KOPT-K1 (cell line): ENCODE results near the gene PTMS.

Source experiments
- H3K27ac ChIP-seq: fragments of 200-600 bp; sonication (generic); 2 replicates; pipeline ENCODE4 v1.5.1; 2016; ENCODE audit warnings: antibody characterized with exemption, mild to moderate bottlenecking, low read depth, low read length; ENCODE audit not compliant: poor library complexity, severe bottlenecking
- H3K36me3 ChIP-seq: fragments of 200-600 bp; sonication (generic); 2 replicates; pipeline ENCODE4 v1.5.1; 2017; ENCODE audit warnings: antibody characterized with exemption, mild to moderate bottlenecking, low read length, moderate library complexity; ENCODE audit not compliant: insufficient read depth
- H3K9me3 ChIP-seq: fragments of 200-600 bp; sonication (generic); 2 replicates; pipeline ENCODE4 v1.5.1; 2017; ENCODE audit warnings: antibody characterized with exemption, low read length, mild to moderate bottlenecking; ENCODE audit not compliant: insufficient read depth, poor library complexity, severe bottlenecking

Gene PTMS

DNA sequence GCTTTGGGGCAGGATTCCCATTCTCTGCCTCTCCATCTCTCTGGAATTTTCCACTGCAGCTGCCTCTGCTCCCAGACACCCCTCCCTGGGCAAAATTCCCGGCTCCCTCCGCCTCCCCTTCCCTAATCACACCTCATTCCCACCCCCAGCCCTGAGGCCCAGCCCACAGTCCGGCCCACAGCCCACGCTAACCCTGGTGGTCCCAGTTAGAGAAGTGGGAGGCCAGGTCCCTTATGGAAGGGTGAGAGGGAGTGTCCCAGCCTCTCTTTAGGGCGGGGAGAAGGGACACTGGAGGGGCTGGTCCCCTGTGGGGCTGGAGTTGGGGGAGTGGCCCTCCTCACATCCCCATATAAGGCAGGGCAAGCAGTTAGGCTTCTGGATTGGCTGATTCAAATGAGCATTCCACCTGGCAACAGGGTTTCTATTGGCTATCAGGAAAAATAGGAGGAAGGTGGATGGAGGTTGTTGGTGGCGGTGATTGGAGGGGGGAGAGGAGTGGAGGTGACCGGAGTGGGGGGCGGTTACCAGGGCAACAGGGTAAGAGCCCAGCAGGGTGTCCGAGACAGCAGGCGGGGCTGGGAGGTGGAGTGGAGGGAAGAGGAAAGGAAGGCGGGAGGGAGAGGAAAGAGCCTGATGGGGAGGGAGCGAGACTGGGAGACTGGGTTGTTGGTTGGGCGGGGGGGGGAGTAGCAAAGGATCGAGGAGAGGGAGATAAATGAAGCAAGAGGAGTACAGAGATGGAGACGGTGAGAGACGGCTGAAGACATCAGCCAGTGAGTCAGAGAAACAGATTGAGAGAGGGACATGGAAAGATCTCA lies 1.9 kb upstream of the PTMS start:
- H3K36me3 ChIP-seq: no peaks in the 10 kb centered on the region
- no peak overlapping the region for H3K27ac ChIP-seq
- H3K9me3 ChIP-seq: no peaks in the 10 kb centered on the region

DNA sequence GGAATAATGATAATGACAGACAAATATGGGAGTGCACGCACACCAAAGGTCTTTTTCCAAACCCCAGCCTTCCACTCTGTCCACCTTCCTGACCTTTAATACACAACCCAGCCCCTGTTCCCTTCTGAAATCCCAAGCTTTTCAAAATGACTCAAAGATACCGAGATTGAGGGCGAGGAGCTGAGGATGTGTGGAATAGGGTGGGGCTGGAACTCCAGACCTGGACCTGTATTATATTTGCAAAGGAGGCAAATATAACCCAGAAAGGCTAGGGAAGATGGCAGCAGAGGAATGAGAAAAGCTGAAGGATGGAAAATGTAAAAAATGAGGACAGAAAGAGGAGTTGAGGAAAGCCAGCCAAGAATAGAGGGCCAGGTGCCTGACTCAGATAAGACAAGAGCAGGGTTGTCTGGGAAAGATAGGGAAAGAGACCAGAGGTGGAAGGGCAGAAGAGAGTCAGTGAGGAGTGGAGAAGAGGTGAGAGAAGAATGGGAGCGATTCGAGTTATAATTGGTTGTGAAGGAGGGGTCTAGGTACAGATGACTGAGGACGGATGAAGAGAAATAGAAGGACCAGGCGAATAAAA lies 1.0 kb upstream of the PTMS start:
- no peaks in the 10 kb centered on the region for H3K36me3 ChIP-seq
- no peaks in the 10 kb centered on the region for H3K9me3 ChIP-seq
- H3K27ac ChIP-seq: no peak overlapping the region

GRCh38 chr12:6766651-6767349 lies 637 bp downstream of the PTMS start:
- no peaks in the 10 kb centered on the region for H3K9me3 ChIP-seq
- no peak overlapping the region for H3K27ac ChIP-seq
- H3K36me3 ChIP-seq: no peaks in the 10 kb centered on the region

GRCh38 chr12:6767353-6768319 lies 1.5 kb downstream of the PTMS start:
- Histone ChIP-seq H3K27ac (no peak overlapping the region), H3K36me3 (no peaks in the 10 kb centered on the region), H3K9me3 (no peaks in the 10 kb centered on the region)

DNA sequence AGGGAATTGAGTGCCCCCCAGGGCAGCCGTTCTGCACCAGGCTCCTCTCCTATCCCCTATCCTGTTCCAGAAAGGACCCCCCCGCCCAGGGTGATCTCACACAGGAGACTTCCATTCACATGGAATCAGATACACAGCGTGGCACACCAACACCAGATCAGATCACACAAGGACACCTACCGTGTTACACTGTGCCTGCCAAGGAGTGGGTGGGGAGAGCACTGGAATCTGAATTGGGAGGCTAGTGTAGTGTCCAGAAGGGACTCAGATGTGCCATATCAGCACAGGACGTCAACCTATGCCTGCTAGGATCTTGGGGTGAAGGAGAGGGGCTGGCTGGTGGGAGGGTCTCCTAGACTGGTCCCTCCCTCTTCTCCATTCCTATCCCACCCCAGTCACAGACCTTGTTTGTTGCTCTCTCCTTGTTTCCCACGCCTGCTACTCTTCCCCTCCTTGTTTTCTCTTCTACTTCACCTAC lies 2.3 kb downstream of the PTMS start:
- no peak overlapping the region for H3K27ac ChIP-seq
- no peaks in the 10 kb centered on the region for H3K9me3 ChIP-seq
- H3K36me3 ChIP-seq: no peaks in the 10 kb centered on the region

DNA sequence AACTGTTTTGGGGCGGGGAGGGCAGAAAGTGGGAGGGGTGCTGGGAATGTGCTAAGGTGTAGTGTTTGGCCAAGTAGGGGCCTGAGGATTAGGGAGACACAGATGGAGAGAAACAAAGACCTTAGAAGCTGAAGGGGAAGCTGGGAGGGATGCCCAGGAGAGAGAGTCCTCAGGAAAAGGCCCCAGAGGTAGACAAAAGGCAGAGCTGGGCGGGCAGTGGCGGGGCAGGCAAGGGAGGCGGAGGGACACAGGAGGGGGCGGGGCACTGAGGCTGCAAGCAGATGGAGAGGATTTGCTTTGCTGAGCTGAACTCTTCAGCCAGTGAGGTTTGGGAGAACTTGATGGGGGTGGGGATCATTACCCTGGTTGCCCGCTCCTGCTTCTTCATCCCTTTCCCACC lies 2.8 kb downstream of the PTMS start:
- H3K9me3 ChIP-seq: no peaks in the 10 kb centered on the region
- no peaks in the 10 kb centered on the region for H3K36me3 ChIP-seq
- H3K27ac ChIP-seq: no peak overlapping the region

DNA sequence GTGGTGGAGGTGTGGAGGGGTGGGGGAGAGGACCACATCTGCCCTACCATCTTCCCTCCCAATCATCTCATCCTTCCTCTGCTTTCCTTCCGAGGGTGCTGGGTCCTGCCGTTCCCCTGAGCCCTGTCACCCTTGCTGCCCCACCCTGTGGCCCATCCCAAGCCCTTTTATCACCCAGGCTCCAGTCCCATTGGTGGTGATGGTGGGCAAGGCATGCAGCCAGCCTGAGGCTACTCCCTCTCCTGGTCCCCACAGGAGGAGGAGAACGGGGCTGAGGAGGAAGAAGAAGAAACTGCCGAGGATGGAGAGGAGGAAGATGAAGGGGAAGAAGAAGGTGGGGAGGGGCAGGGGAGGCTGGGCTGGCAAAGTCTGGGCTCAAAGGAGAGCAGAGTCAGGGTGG lies 3.5 kb downstream of the PTMS start:
- Histone ChIP-seq H3K27ac (no peak overlapping the region), H3K36me3 (no peaks in the 10 kb centered on the region), H3K9me3 (no peaks in the 10 kb centered on the region)

GRCh38 chr12:6770094-6770493 lies 3.9 kb downstream of the PTMS start:
- Histone ChIP-seq H3K27ac (no peak overlapping the region), H3K36me3 (no peaks in the 10 kb centered on the region), H3K9me3 (no peaks in the 10 kb centered on the region)

- Histone ChIP-seq H3K27ac (no peak overlapping the region), H3K9me3 (no peaks in the 10 kb centered on the region), H3K36me3 (no peaks in the 10 kb centered on the region)
These were observed 4.4 kb downstream of the PTMS start for GRCh38 chr12:6770600-6770999.

DNA sequence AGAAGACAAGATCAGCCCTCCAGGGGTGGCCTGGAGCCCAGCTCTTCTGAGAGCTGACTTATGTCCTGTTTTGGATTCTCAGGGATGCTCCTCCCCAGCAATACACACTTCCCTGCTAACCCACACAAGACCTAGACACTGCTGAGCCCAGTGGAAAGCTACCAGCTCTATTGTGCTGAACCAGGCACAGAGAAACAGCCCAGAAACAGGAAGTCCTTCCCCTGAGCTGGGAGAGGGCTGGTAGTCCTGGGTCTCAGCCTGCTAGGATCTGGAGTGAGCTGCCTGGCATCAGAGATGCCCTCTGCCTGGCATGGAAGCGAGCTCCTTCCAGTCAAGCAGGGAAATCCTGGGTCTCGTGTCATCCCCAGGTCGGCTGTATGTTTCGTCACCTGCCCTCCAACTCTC lies 4.9 kb downstream of the PTMS start:
- Histone ChIP-seq H3K27ac (no peak overlapping the region), H3K36me3 (no peaks in the 10 kb centered on the region), H3K9me3 (no peaks in the 10 kb centered on the region)

- no peaks in the 10 kb centered on the region for H3K9me3 ChIP-seq
- no peak overlapping the region for H3K27ac ChIP-seq
- H3K36me3 ChIP-seq: no peaks in the 10 kb centered on the region
These were observed 5.6 kb downstream of the PTMS start for GRCh38 chr12:6771509-6772330.

- Histone ChIP-seq H3K9me3 (no peaks in the 10 kb centered on the region), H3K36me3 (no peaks in the 10 kb centered on the region), H3K27ac (no peak within 1 kb of the TSS)
These were observed 6.2 kb downstream of the PTMS start, which contains the start of gene LAG3 for GRCh38 chr12:6772331-6772695. Gene LAG3 (plus strand): TSS chr12:6772520. CDS start chr12:6772853, 333 bp downstream.

- Histone ChIP-seq H3K9me3 (no peaks in the 10 kb centered on the region), H3K27ac (no peak overlapping the region)
These were observed 6.8 kb downstream of the PTMS start for GRCh38 chr12:6772726-6773589.

More at GRCh38 chr12:6772726-6773589, 6.8 kb downstream of the PTMS start:
- H3K36me3 ChIP-seq: no peaks in the 10 kb centered on the region
